IPS-20b (cell line): ENCODE measurements around the gene CREBBP.

Experiments used
- H3K27ac ChIP-seq: one replicate; pipeline ENCODE4 v1.5.1; 2013; ENCODE audit warnings: low read length
- H3K27me3 ChIP-seq: 2 replicates; pipeline ENCODE4 v1.6.1; 2013; ENCODE audit warnings: mild to moderate bottlenecking, low read length, inconsistent platforms; ENCODE audit not compliant: insufficient read depth
- H3K36me3 ChIP-seq: 2 replicates; pipeline ENCODE4 v1.6.1; 2013; ENCODE audit warnings: low read depth, mild to moderate bottlenecking, inconsistent platforms, low read length, moderate library complexity; ENCODE audit not compliant: insufficient read depth
- H3K4me1 ChIP-seq: 2 replicates; pipeline ENCODE4 v1.6.1; 2013; ENCODE audit warnings: mild to moderate bottlenecking, control low read depth, inconsistent platforms, low read length, moderate library complexity; ENCODE audit not compliant: insufficient read depth
- H3K4me3 ChIP-seq: 2 replicates; pipeline ENCODE4 v1.5.1; 2013; ENCODE audit warnings: mild to moderate bottlenecking, low read length, inconsistent platforms
- H3K9ac ChIP-seq: 2 replicates; pipeline ENCODE4 v1.6.1; 2013; ENCODE audit warnings: low read depth, mild to moderate bottlenecking, inconsistent platforms, low read length, moderate library complexity
- H3K9me3 ChIP-seq: 2 replicates; pipeline ENCODE4 v1.6.1; 2013; ENCODE audit warnings: mild to moderate bottlenecking, low read depth, low read length, inconsistent platforms; ENCODE audit not compliant: insufficient read depth

The CREBBP gene

GRCh38 chr16:3767333-3767986 is 113.1 kb downstream of the CREBBP start:
- Histone ChIP-seq H3K4me3 (no peak overlapping the region), H3K36me3 (peaks cover 86% of the 10 kb centered on the region), H3K9me3 (no peaks in the 10 kb centered on the region), H3K4me1 (no peaks in the 10 kb centered on the region), H3K9ac (no peak overlapping the region), H3K27ac (no peak overlapping the region), H3K27me3 (no peaks in the 10 kb centered on the region)

- Histone ChIP-seq H3K27ac (no peak overlapping the region), H3K36me3 (peaks cover 91% of the 10 kb centered on the region), H3K4me3 (no peak overlapping the region), H3K27me3 (no peaks in the 10 kb centered on the region), H3K4me1 (no peaks in the 10 kb centered on the region), H3K9me3 (no peaks in the 10 kb centered on the region), H3K9ac (no peak overlapping the region)
These were observed 114.3 kb downstream of the CREBBP start for GRCh38 chr16:3766177-3766576.

- peaks cover 80% of the 10 kb centered on the region for H3K36me3 ChIP-seq
- no peak overlapping the region for H3K4me3 ChIP-seq
- no peaks in the 10 kb centered on the region for H3K9me3 ChIP-seq
- no peaks in the 10 kb centered on the region for H3K27me3 ChIP-seq
- H3K9ac ChIP-seq, result no peak overlapping the region
- no peak overlapping the region for H3K27ac ChIP-seq
- H3K4me1 ChIP-seq, result no peaks in the 10 kb centered on the region
These were observed 116.1 kb downstream of the CREBBP start for GRCh38 chr16:3764409-3764808.

GRCh38 chr16:3762107-3762750 is 118.3 kb downstream of the CREBBP start:
- no peak overlapping the region for H3K9ac ChIP-seq
- no peak overlapping the region for H3K4me3 ChIP-seq
- H3K4me1 ChIP-seq, result no peaks in the 10 kb centered on the region
- H3K9me3 ChIP-seq, result no peaks in the 10 kb centered on the region
- H3K27ac ChIP-seq, result no peak overlapping the region
- peaks cover 78% of the 10 kb centered on the region for H3K36me3 ChIP-seq
- H3K27me3 ChIP-seq, result no peaks in the 10 kb centered on the region

GRCh38 chr16:3761375-3762106 is 119.0 kb downstream of the CREBBP start:
- H3K4me1 ChIP-seq, result no peaks in the 10 kb centered on the region
- no peak overlapping the region for H3K9ac ChIP-seq
- H3K27me3 ChIP-seq, result no peaks in the 10 kb centered on the region
- no peaks in the 10 kb centered on the region for H3K9me3 ChIP-seq
- no peak overlapping the region for H3K4me3 ChIP-seq
- peaks cover 78% of the 10 kb centered on the region for H3K36me3 ChIP-seq
- H3K27ac ChIP-seq, result no peak overlapping the region

GRCh38 chr16:3760518-3760917 is 120.0 kb downstream of the CREBBP start:
- Histone ChIP-seq H3K27me3 (no peaks in the 10 kb centered on the region), H3K27ac (no peak overlapping the region), H3K4me3 (no peak overlapping the region), H3K9ac (no peak overlapping the region), H3K4me1 (no peaks in the 10 kb centered on the region), H3K36me3 (peaks cover 78% of the 10 kb centered on the region), H3K9me3 (no peaks in the 10 kb centered on the region)

- Histone ChIP-seq H3K36me3 (peaks cover 78% of the 10 kb centered on the region), H3K4me1 (no peaks in the 10 kb centered on the region), H3K9me3 (no peaks in the 10 kb centered on the region), H3K4me3 (no peak overlapping the region), H3K27ac (no peak overlapping the region), H3K27me3 (no peaks in the 10 kb centered on the region), H3K9ac (no peak overlapping the region)
These were observed 120.8 kb downstream of the CREBBP start for GRCh38 chr16:3759736-3760135.

GRCh38 chr16:3756113-3756512 is 124.4 kb downstream of the CREBBP start:
- Histone ChIP-seq H3K36me3 (peaks cover 79% of the 10 kb centered on the region), H3K9me3 (no peaks in the 10 kb centered on the region)

GRCh38 chr16:3755249-3755648 is 125.3 kb downstream of the CREBBP start:
- no peaks in the 10 kb centered on the region for H3K9me3 ChIP-seq
- peaks cover 81% of the 10 kb centered on the region for H3K36me3 ChIP-seq
- H3K4me1 ChIP-seq, result no peaks in the 10 kb centered on the region
- no peak overlapping the region for H3K9ac ChIP-seq
- no peak overlapping the region for H3K4me3 ChIP-seq
- H3K27ac ChIP-seq, result no peak overlapping the region
- H3K27me3 ChIP-seq, result no peaks in the 10 kb centered on the region

More at GRCh38 chr16:3756113-3756512, 124.4 kb downstream of the CREBBP start:
- no peaks in the 10 kb centered on the region for H3K27me3 ChIP-seq
- no peaks in the 10 kb centered on the region for H3K4me1 ChIP-seq
- H3K4me3 ChIP-seq, result no peak overlapping the region
- no peak overlapping the region for H3K9ac ChIP-seq
- no peak overlapping the region for H3K27ac ChIP-seq

GRCh38 chr16:3754772-3755171 is 125.7 kb downstream of the CREBBP start:
- no peaks in the 10 kb centered on the region for H3K27me3 ChIP-seq
- no peaks in the 10 kb centered on the region for H3K9me3 ChIP-seq
- H3K4me3 ChIP-seq, result no peak overlapping the region
- H3K36me3 ChIP-seq, result peaks cover 83% of the 10 kb centered on the region
- H3K4me1 ChIP-seq, result no peaks in the 10 kb centered on the region
- no peak overlapping the region for H3K9ac ChIP-seq
- no peak overlapping the region for H3K27ac ChIP-seq

GRCh38 chr16:3754081-3754703 is 126.3 kb downstream of the CREBBP start:
- H3K36me3 ChIP-seq, result peaks cover 83% of the 10 kb centered on the region
- no peak overlapping the region for H3K4me3 ChIP-seq
- H3K4me1 ChIP-seq, result no peaks in the 10 kb centered on the region
- no peaks in the 10 kb centered on the region for H3K9me3 ChIP-seq
- H3K27me3 ChIP-seq, result no peaks in the 10 kb centered on the region
- H3K9ac ChIP-seq, result no peak overlapping the region
- no peak overlapping the region for H3K27ac ChIP-seq
